Upper lobe of left lung (tissue), 4 donors: ENCODE measurements around the gene PFDN1.

ENCODE experiments used
- CTCF ChIP-seq, 6 experiments: fragments of 450-650 bp in 4 of 6; fragments of 200-600 bp in 2 of 6; sonication (generic) in 2 of 6; IDR thresholded peaks; one replicate each; pipeline ENCODE4 v1.5.1; 2016 to 2019; ENCODE audit warnings: antibody characterized with exemption in 6 of 6
- POLR2A ChIP-seq, 4 donors: fragments of 450-650 bp; IDR thresholded peaks; one replicate each; pipeline ENCODE4 v1.5.1; 2016 to 2017; ENCODE audit warnings: antibody characterized with exemption in 4 of 4, mild to moderate bottlenecking in 2 of 4

GRCh38 chr5:140301136-140301535 is 1.8 kb downstream of the PFDN1 start:
- TF ChIP-seq CTCF (IDR thresholded peaks at IDR 0.05) (no peak), POLR2A (IDR thresholded peaks at IDR 0.05) (no peak)
